Skin epidermis (tissue), 12 donors: ENCODE measurements around the gene GFPT2.
"Not testable (repeated sequence)": the region's sequence is repeated elsewhere in the genome, so short reads cannot be mapped to it uniquely, and the experiment has no call there.

Source experiments
- H3K27ac ChIP-seq, 21 experiments: fragments of 200-600 bp; sonication (generic) in 11 of 21; one replicate each; pipeline ENCODE4 v1.5.0; 2020; ENCODE audit warnings: mild to moderate bottlenecking in 3 of 21, inconsistent platforms in 2 of 21, moderate library complexity in 2 of 21
- H3K4me3 ChIP-seq, 7 experiments: fragments of 200-600 bp; sonication (generic) in 2 of 7; one replicate each; pipeline ENCODE4 v1.5.0; 2020; ENCODE audit warnings: inconsistent platforms in 2 of 7, mild to moderate bottlenecking in 2 of 7, moderate library complexity in 1 of 7

GFPT2 gene

DNA sequence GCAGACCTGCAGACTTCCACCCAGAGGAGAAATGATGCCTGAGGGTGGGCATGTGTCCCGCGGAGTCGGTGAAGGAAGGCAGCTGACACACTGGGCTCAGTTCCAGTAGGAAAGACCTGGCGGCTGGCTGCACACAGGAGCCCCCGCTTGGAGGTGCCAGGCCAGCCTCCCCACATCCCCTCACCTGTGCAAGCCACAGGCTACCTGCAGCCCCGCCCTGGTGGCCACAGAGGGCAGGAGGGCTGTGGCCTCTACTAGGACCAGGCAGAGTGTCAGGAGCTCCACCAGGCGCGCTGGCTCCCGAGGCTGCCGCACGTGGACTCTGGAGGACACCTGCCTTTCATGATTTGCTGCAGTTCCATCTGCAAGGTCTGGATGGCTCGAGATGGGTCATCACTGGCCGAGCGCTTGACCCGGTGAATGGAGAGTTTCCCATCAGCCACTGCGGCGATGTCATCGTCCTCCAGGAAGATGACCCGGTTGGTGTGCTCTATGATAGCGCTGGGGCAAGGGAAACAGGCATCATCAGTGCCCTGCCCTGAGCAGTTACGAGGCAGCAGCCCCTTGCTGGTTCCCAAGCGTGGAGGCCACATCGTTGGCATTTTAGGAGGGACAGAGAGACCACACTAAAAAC lies 34.6 kb downstream of the GFPT2 start:
- H3K4me3 ChIP-seq, result no peak overlapping the region
- no peak overlapping the region for H3K27ac ChIP-seq

DNA sequence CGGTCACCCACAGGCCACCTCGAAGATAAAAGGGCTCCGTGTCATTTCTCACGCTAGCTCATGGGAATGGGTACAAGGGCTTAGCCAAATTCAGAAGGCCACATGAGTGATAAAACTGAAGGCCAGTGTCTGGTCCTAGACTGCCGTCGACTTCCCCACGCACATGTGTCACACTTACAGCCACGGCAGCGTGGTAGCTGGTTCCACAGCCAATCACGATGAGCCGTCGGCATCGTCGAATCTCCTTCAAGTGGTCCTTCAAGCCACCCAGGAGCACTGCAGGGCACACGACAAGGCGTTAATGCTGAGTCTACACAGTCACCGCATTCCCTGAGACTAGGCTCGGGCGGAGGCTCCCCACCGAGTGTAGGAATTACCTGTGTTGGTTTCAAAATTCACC lies 36.5 kb downstream of the GFPT2 start:
- H3K4me3 ChIP-seq, result no peak overlapping the region
- H3K27ac ChIP-seq, result no peak overlapping the region

DNA sequence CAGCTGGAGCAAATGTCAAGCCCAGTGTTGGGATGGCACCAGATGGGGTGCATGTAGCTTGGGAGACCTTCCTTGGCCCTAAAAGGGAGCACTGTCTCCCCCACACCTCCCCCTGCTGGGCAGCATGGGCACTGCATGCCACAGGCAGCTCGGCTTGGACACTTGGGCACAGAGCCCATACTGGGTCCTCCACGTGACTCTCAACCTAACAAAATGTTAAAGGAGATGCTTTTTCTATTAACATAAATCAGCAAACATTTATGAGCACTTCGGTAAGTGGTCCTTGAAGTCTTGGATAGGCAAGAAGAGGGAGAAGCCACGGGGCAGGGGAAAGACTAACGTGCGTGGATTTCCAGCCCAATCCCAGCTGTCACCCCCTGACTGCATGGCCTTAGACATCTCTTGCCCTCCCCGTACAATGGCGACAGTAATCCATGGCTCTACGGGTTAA lies 37.3 kb downstream of the GFPT2 start:
- Histone ChIP-seq H3K27ac (no peak overlapping the region), H3K4me3 (no peak overlapping the region)

DNA sequence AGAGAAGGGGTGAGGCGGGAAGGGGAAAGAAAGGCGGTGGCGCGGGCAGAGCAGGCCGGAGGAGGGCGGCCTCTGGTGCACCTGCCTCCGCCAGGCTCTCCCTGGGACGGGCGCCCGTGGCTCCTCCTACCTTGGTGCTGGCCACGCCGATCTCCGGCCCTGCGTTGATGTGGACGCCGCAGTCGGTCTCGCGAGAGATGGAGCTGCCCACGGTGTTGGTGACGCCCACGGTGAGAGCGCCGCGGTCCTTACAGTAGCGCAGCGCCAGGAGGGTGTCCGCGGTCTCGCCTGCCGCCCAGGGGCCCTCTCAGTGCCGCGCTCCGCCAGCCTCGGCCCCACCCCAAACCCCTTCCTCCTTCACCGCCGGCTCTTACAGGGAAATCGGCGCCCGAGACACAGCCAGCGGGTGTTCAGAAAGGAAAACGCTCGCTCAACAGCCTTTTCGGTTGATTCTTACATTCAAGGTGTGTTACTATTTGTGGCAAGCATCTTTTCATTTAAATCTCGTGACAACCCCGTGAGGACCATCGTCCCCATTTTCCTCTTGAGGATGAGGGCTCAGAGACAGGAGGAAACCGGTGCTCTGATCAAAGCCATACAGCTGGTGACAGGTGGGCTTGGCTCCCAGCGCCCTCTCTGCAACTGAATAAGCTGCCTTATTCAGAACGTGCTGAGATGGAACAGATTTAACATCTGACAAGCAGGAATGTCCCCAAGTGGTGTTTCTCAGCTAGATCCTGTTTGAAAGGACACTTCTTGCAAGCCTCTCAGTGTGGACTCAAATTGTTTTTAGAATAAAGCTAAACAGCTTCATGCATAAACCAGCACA lies 39.2 kb downstream of the GFPT2 start:
- peak overlapping the region in 4 of 7 experiments; percentile 2 to 44 (median 32) for H3K4me3 ChIP-seq
- H3K27ac ChIP-seq, result peak overlapping the region in 5 of 21 experiments; percentile 21 to 73 (median 38)

DNA sequence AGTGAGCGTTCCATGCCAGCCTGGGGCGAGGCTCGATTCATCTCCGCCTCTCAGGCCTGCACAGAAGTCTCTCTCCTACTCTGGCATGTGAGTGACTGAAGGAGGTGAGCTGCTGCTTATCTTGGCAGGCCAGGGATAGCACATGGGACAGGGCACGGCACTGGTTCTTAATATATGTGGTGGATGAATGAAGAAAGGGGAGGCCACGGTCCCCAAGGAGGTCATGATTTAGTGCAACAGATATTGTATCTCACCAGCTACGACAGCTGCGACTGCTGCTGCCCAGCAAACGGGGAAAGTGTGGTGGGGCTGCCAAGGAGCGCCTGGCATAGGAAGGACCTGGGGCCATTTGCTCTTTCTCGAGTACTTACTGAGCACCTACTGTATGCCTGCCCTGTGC lies 41.9 kb downstream of the GFPT2 start:
- no peak overlapping the region for H3K27ac ChIP-seq
- H3K4me3 ChIP-seq, result no peak overlapping the region

DNA sequence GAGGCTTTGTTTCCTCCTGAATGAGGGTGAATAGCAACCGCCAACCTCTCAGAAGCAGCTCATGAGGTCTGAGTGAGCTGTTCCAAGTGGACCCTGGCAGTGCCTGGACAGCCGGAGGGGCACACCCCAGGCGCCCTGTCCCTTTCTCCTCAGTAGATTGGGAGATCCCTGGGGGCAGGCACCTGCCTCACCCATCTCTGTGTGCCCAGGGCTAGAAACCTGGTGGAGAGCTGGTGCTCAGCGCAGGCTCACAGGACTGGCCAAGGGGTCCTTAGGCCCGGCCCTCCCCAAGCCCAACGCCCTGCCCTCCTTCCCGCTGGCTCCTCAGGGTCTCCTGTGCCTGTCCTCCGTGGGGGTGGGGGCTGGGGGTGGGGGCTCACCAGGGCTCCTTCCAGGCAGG lies 46.3 kb downstream of the GFPT2 start:
- no peak overlapping the region for H3K27ac ChIP-seq
- H3K4me3 ChIP-seq, result no peak overlapping the region

DNA sequence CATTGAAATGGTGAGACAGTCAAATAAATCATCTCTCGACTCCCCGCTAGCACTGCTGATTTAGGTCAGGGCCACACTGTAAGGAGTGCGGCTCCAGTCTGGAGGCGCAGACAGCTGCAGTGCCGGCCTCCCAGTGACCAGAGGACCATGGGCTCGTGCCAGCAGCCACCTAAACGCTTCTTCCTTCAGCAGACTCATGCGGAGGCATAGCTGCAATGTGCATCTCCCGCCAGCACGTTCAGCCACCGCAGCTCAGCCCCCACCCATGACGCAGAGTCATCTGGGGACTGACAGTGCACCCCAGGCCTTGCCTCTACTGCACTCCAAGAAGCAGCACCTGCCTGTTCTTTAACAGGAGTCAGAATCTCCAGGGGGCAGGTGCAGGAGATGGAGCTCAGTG lies 47.7 kb downstream of the GFPT2 start:
- Histone ChIP-seq H3K4me3 (no peak overlapping the region), H3K27ac (no peak overlapping the region)

DNA sequence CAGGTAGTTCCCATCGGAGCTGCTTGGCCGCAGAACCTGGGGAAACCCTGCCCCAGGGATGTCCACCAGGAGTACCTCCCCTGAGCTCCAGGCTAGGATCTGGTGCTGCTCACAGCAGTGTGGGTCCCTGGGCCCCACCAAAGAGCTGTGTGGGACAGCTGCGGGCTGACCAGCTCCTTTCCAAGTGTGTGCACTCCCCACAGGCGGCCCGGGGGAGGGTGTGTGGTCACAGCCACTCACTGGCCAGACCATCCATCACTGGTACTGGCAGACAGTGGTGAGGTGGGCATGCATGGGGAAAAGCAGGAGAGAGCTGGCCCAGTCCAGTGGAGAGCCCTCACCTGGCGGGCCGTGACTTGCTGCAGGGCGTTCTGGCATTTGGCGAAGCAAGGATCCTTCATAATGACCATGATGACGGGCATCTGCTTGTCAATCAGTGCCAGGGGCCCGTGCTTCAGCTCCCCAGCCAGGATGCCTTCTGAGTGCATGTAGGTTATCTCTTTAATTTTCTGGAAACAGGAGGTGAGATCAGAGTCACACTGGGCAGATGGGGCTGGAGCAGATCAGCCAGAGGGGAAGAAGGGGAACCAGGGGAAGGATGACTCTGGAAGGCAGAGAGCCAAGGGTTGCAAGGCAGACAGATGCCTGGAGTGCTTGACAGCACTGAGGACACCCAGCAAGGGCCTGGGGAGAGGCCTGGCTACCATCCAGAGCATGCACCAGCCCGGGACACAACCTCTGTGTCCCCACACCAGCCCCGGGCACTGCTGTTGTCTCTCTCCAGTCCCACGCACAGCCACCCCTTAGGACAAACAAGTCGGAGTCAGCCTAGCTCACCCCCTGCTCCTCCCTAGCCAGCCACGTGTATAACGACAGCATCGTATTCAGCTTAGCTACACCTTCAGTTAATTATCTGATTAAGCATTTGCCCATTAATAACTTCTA lies 48.4 kb downstream of the GFPT2 start:
- Histone ChIP-seq H3K27ac (no peak overlapping the region), H3K4me3 (no peak overlapping the region)

DNA sequence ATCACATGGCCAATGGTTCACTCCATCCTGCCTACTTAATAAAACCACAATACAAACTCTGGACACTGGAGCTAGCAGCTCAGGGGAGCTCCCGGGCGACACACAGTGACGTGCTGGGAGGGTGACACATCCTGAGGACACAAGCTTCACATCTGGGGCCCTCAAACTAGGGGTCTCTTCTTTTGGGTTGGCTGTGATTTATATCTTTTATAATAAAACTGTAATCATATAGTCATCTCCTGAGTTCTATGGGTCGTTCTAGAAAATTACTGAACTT lies 49.2 kb downstream of the GFPT2 start:
- Histone ChIP-seq H3K4me3 (no peak overlapping the region), H3K27ac (no peak overlapping the region)

DNA sequence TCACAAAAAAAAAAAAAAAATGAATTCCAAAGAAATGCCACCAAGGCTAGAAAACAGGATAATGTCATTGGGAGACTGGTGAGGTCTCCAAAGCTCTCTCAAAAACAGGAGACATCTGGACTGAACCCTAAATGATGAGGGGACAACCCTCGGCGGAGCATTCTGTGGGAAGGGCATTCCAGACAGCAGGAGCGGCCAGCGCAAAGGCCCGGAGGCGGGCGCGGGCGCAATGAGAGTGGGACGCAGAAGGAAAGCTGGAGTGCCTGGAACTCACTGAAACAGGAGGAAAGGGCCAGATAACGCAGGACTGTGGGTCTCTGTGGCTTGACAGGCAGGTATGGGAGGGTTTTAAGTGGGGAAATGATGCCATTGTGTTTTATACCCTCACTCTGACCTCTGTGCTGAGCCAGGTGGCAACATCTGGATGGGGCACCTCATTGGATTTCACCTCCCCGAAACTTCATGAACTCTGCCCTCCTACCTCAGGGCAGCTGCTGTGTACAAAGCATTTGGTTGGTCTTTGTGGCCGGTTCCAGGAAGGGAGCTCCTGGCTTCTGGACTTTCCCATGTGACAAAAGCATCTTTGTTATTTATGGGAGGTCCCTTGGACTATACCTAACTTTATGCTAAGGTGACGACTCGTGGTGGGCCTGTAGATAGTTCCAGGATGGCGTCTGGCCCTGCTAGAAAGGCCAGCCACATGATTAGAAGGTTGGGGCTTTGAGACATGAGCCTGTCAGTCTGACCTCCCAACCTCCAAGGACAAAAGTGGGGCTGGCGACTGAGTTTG lies 49.7 kb downstream of the GFPT2 start:
- no peak overlapping the region for H3K4me3 ChIP-seq
- H3K27ac ChIP-seq, result no peak overlapping the region

DNA sequence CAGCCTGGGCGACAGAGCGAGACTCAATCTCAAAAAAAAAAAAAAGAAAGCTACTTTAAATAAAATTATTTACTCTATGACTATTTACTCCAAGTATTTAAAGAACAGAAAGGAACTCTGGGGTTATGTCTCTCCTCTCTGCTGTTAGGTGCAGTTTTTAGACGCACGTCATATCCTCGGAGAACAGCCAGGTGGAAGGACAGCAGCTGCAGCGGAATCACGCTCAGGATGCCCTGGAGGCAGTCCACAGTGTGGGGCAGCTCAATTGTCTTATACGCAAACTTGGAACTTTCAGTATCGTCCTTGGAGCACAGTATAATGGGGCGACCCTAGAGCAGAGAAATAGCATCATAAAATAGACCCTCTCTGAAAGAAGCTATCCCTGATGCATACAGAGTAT lies 50.9 kb downstream of the GFPT2 start:
- H3K4me3 ChIP-seq, result no peak overlapping the region
- H3K27ac ChIP-seq, result no peak overlapping the region

DNA sequence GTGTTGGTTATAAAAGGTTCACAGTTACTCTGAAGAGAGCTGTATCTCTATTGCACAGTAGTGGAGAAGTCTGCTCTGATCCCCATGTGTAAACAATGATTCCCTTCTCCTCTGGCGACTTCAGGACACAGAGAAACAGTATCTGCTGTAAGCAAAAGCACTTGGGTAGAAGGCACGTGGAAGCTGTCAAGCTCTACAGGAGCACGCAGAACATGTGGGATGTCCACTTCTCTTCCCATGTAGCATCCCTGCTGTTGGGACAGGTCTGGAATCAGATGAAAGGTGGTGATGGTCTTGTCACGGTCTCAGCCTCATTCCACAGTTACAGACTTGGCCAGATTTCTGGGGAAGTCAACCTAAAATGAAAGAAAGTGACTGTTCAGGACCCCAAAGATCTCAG lies 51.9 kb downstream of the GFPT2 start:
- H3K4me3 ChIP-seq, result no peak overlapping the region
- no peak overlapping the region for H3K27ac ChIP-seq

DNA sequence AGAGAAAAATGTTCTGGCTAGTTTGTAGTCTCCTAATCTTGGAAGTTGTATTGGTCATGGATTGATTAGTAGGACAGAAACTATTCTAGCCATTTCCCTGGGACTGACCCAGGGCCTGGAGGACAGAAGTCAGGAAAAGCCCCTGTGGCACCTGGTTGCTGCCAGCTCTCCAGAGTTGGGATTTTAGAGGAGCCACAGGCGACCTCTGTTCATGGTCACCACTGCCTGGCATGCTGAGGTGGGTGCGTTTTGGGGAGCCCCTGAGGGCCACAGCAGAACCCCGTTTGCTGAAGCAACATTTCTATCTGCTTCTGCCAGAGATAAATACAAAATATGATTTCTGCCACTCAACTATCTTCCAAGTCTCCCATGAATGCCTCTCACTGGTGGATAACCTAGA lies 53.6 kb downstream of the GFPT2 start:
- no peak overlapping the region for H3K4me3 ChIP-seq
- H3K27ac ChIP-seq, result no peak overlapping the region

DNA sequence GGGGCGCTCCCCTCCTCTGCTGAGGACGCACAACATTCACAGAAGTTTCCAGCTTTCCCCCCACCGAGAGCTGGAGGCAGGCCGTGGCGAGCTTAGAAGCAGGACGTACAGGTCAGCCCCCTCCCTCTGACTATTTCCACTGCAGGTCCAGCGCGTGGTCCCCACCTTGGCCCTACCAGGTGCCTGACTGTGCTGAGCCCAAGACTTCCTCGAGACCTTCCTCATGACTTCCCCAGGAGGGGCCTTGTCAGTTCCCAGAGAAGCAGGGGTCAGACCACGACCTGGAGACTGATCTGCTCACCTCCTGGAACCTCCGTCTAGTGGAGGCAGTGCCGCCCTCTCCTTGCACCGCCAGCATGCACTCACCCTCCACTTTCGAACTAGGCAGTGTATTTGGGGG lies 54.1 kb downstream of the GFPT2 start:
- not testable (repeated sequence) for H3K4me3 ChIP-seq, H3K27ac ChIP-seq

DNA sequence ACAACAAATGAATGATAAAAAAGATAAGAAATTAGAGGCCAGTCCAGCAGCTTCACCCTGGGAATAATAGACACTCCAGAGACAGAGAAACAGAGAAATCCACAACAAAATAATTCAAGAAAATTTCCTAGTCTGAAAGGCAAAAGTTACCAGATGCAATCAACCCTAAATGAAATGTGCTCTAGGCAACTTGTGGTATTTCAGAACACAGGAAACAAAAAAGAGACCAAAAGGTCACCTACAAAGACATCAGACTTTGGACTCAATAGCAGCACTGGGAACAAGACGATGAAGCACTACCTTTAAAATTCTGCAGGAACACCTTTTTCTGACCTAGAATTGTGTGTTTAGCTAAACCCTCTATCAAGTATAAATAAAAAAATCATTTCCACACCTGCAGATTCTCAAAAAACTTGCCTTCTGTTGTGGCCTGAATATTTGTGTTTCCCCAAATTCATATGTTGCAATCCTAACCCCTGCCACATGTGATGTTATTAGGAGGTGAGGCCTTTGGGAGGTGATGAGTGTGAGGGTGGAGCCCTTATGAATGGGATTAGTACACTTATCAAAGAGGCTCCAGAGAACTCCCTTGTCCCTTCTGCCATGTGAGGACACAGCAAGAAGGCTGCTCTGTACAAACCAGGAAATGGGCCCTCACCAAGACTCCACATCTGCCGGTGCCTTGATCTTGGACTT lies 55.4 kb downstream of the GFPT2 start:
- Histone ChIP-seq H3K27ac (no peak overlapping the region), H3K4me3 (no peak overlapping the region)

DNA sequence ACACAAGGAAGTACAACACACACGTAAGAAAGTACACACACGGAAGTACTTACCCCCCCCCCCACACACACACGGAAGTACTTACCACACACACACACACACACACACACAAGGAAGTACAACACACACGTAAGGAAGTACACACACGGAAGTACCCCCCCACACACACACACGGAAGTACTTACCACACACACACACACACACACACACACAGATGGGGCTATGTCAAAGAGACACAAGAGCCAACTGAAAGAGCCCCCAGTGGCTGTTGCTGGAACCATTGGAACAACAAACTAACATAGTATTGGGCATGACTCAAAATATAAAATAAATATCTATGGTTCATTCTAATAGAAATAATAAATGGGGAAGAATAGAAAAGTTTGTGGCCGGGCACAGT lies 56.4 kb downstream of the GFPT2 start:
- Histone ChIP-seq H3K27ac (no peak overlapping the region), H3K4me3 (no peak overlapping the region)

DNA sequence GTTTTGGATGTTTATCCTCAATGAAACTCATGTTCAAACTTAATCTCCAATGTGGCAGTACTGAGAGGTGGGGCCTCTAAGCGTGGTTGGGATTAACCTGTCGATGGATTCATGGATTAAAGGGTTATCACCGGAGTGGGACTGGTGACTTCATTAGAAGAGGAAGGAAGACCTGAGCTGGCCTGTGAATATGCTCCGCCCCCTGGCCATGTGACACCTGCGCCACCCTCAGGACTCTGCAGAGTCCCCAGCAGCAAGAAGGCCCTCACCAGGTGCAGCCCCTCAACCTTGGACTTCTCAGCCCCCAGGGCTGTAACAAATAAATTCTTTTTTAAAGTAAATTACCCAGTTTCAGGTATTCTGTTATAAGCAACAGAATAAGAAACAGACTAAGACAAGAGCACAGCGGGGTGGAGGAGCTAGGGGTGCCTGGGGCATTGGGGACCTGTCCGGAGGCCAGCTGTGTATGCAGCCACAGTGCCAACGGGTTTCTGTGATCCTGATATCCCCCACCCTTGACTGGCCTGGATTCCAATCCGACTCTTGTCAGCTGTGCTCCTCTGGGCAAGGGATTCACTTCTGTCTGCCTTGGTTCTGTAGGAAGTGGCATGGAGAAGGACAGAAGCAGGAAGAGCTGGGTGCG lies 58.1 kb downstream of the GFPT2 start:
- H3K27ac ChIP-seq, result peak overlapping the region in 2 of 21 experiments; percentile 0 to 21
- H3K4me3 ChIP-seq, result no peak overlapping the region

DNA sequence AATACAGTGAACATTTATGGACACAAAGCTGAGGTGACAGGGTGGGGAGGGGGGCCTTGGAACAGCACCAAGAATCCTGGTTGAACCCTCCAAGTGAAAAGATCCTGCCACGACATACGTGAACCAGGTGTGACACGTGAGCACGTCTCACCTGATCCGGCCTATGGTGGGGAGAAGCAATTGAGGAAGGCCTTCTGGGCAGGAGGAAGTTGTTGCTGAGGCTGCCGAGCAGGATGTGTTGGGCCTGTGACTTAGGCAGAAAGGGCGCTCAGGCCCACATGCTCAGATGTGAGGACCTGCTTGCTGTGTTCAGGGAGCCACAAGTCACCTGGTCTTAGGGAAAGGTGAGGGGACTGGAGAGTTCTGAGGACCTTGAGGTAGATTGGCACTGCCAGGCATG lies 58.7 kb downstream of the GFPT2 start:
- Histone ChIP-seq H3K4me3 (no peak overlapping the region), H3K27ac (peak overlapping the region in 4 of 21 experiments; percentile 0 to 21 (median 7))
